Hepatocyte (in vitro differentiated cells): ENCODE results near the gene SSBP3. TPM values are rescaled to one million over a fixed set of nuclear protein-coding genes. Genes with fewer than 3 reads are reported as not detected.

Experiments used
- DNase-seq: peaks from one replicate; pipeline ENCODE4 v3.0.0-alpha.2; 2016; ENCODE audit warnings: low spot score
- H2AFZ ChIP-seq: fragments of 200-600 bp; sonication (generic); 2 replicates; pipeline ENCODE4 v1.6.0; 2016; ENCODE audit warnings: antibody characterized with exemption, mild to moderate bottlenecking
- H3K27ac ChIP-seq: fragments of 200-600 bp; sonication (generic); 2 replicates; pipeline ENCODE4 v1.5.1; 2016; ENCODE audit warnings: mild to moderate bottlenecking
- H3K27me3 ChIP-seq: fragments of 200-600 bp; sonication (generic); 2 replicates; pipeline ENCODE4 v1.6.1; 2016
- H3K36me3 ChIP-seq: fragments of 200-600 bp; sonication (generic); replicated peaks from 2 replicates; pipeline ENCODE4 v1.5.1; 2016; ENCODE audit warnings: low read depth; ENCODE audit not compliant: insufficient read depth
- H3K4me1 ChIP-seq: fragments of 200-600 bp; sonication (generic); 2 replicates; pipeline ENCODE4 v1.5.1; 2016; ENCODE audit warnings: mild to moderate bottlenecking, moderate library complexity; ENCODE audit not compliant: insufficient read depth
- H3K4me2 ChIP-seq: fragments of 200-600 bp; sonication (generic); 2 replicates; pipeline ENCODE4 v1.6.0; 2016
- H3K4me3 ChIP-seq: fragments of 200-600 bp; sonication (generic); 2 replicates; pipeline ENCODE4 v1.5.1; 2016; ENCODE audit warnings: mild to moderate bottlenecking
- H3K79me2 ChIP-seq: fragments of 200-600 bp; sonication (generic); 2 replicates; pipeline ENCODE4 v1.6.0; 2017; ENCODE audit warnings: mild to moderate bottlenecking
- H3K9me2 ChIP-seq: fragments of 200-600 bp; sonication (generic); replicated peaks from 2 replicates; pipeline ENCODE4 v1.6.0; 2017; ENCODE audit warnings: mild to moderate bottlenecking; ENCODE audit not compliant: insufficient read depth
- H3K9me3 ChIP-seq: fragments of 200-600 bp; sonication (generic); 2 replicates; pipeline ENCODE4 v1.5.1; 2016; ENCODE audit warnings: low read depth, mild to moderate bottlenecking
- H4K20me1 ChIP-seq: fragments of 200-600 bp; sonication (generic); 2 replicates; pipeline ENCODE4 v1.6.0; 2016; ENCODE audit warnings: mild to moderate bottlenecking; ENCODE audit not compliant: insufficient read depth, poor library complexity, severe bottlenecking
- EZH2 ChIP-seq: fragments of 200-600 bp; sonication (generic); IDR thresholded peaks from 2 replicates; pipeline ENCODE4 v1.6.1; 2016; ENCODE audit warnings: antibody characterized with exemption, mild to moderate bottlenecking, borderline replicate concordance
- EZH2phosphoT487 ChIP-seq: fragments of 200-600 bp; sonication (generic); IDR thresholded peaks from one replicate; pipeline ENCODE4 v1.6.1; 2018; ENCODE audit warnings: antibody characterized with exemption, mild to moderate bottlenecking, low read depth, moderate library complexity; ENCODE audit not compliant: unreplicated experiment, severe bottlenecking
- WGBS: methylation state at CpG from one replicate; pipeline ENCODE4 v1.1.6; 2016; ENCODE audit warnings: low lambda C conversion rate; ENCODE audit errors: missing lambda C conversion rate; 5-methylcytosine and 5-hydroxymethylcytosine counted together
- polyA plus RNA-seq: library from polyadenylated mRNA; unstranded; fragments of >200 nt; fragmentation: Nextera tagmentation; extraction: Ambion mirVana; gene quantifications from 2 replicates; pipeline ENCODE4 v1.2.1, GENCODE V29; 2016
- total RNA-seq: library from RNA; depleted of rRNA; stranded (reverse); fragments of >200 nt; gene quantifications from 2 replicates; pipeline ENCODE4 v1.2.3, GENCODE V29; 2014
- TF ChIP-seq, protein P1 (sequence below): fragments of 200-600 bp; sonication (generic); IDR thresholded peaks from 2 replicates; pipeline ENCODE4 v1.5.1; 2016; ENCODE audit warnings: antibody characterized with exemption, mild to moderate bottlenecking; ENCODE audit not compliant: poor library complexity

The SSBP3 gene
- total and polyA plus RNA-seq, 2 experiments from 2014 or later: 25.8 to 47.2 TPM

DNA sequence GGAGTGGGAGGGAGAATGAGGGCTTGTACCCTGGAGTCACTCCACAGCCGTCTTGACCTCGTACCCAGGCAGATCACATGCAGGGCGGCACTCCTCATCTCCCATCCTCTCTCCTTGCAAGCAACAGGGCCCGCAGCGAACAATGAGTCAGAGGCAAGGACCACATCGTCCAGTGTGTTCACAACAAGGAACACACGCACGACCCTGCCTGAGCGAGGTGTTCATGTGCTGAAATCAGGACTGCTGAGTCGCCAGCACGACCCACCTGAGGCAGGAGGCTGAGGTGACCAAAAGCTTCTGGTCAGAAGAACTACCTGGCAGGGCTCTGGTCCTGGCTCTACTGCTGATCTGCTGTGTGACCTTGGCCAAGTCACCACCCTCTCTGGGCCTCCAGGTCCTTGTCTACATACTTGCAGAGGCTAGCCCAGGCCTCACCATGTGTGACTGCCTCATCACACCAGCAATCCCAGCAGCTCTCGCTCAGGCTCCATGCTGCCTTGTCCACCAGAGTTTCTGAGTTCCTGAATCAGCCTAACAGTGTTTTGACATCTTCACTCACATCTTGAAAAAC lies 78.0 kb downstream of the SSBP3 start:
- H3K4me2 ChIP-seq: no peak overlapping the region
- TF ChIP-seq, protein P1, sequence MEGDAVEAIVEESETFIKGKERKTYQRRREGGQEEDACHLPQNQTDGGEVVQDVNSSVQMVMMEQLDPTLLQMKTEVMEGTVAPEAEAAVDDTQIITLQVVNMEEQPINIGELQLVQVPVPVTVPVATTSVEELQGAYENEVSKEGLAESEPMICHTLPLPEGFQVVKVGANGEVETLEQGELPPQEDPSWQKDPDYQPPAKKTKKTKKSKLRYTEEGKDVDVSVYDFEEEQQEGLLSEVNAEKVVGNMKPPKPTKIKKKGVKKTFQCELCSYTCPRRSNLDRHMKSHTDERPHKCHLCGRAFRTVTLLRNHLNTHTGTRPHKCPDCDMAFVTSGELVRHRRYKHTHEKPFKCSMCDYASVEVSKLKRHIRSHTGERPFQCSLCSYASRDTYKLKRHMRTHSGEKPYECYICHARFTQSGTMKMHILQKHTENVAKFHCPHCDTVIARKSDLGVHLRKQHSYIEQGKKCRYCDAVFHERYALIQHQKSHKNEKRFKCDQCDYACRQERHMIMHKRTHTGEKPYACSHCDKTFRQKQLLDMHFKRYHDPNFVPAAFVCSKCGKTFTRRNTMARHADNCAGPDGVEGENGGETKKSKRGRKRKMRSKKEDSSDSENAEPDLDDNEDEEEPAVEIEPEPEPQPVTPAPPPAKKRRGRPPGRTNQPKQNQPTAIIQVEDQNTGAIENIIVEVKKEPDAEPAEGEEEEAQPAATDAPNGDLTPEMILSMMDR: no peak
- TF ChIP-seq EZH2phosphoT487 (no peak), EZH2 (no peak)

GRCh38 chr1:54327386-54328065 lies 78.7 kb downstream of the SSBP3 start:
- H2AFZ ChIP-seq: no peak overlapping the region
- no peaks in the 10 kb centered on the region for H3K27me3 ChIP-seq
- H3K9me3 ChIP-seq: no peaks in the 10 kb centered on the region
- TF ChIP-seq, protein P1: no peak
- TF ChIP-seq EZH2 (no peak), EZH2phosphoT487 (no peak)
- peaks cover 63% of the 10 kb centered on the region for H3K4me1 ChIP-seq
- no peaks in the 10 kb centered on the region for H3K36me3 ChIP-seq
- peak overlapping the region; percentile 12 for H3K4me2 ChIP-seq
- WGBS: 53% methylated on average over 14 of the region's 14 CpGs
- peaks cover 91% of the 10 kb centered on the region for H3K79me2 ChIP-seq
- DNase-seq: no peak
- no peak overlapping the region for H3K4me3 ChIP-seq
- H3K9me2 ChIP-seq: no peaks in the 10 kb centered on the region
- H3K27ac ChIP-seq: peak overlapping the region; percentile 84
- H4K20me1 ChIP-seq: peaks cover 50% of the 10 kb centered on the region

More for the DNA sequence above, 78.0 kb downstream of the SSBP3 start:
- Histone ChIP-seq H3K4me3 (no peak overlapping the region), H3K4me1 (peaks cover 63% of the 10 kb centered on the region), H3K27ac (no peak overlapping the region), H3K9me3 (no peaks in the 10 kb centered on the region), H3K79me2 (peaks cover 91% of the 10 kb centered on the region), H3K27me3 (no peaks in the 10 kb centered on the region), H3K9me2 (no peaks in the 10 kb centered on the region), H4K20me1 (peaks cover 44% of the 10 kb centered on the region), H2AFZ (no peak overlapping the region), H3K36me3 (no peaks in the 10 kb centered on the region)
- DNase-seq: no peak
- WGBS: 80% methylated on average over 12 of the region's 12 CpGs

- Histone ChIP-seq H3K4me2 (peak overlapping the region; percentile 12), H3K27ac (peak overlapping the region; percentile 84), H3K36me3 (no peaks in the 10 kb centered on the region), H4K20me1 (peaks cover 55% of the 10 kb centered on the region), H3K9me3 (no peaks in the 10 kb centered on the region), H3K79me2 (peaks cover 91% of the 10 kb centered on the region), H2AFZ (no peak overlapping the region), H3K4me1 (peaks cover 57% of the 10 kb centered on the region), H3K9me2 (no peaks in the 10 kb centered on the region), H3K27me3 (no peaks in the 10 kb centered on the region), H3K4me3 (no peak overlapping the region)
- DNase-seq: no peak
- 48% methylated on average over 12 of the region's 12 CpGs for WGBS
- TF ChIP-seq, protein P1: no peak
- no peak for TF ChIP-seq EZH2phosphoT487
- TF ChIP-seq EZH2: no peak
These were observed 79.4 kb downstream of the SSBP3 start for GRCh38 chr1:54326543-54327385.
